HepG2 (cell line): ENCODE results near the gene ACAT1. TPM values are rescaled to one million over a fixed set of nuclear protein-coding genes. Genes with fewer than 3 reads are reported as not detected.

ENCODE experiments used
- DNMT1 ChIP-seq: sonication (generic); formaldehyde crosslinking; IDR thresholded peaks from 2 replicates; pipeline ENCODE4 v1.5.1; 2020; ENCODE audit warnings: mild to moderate bottlenecking, missing genetic modification reagents
- FOXC1 ChIP-seq: sonication (generic); formaldehyde crosslinking; IDR thresholded peaks from 2 replicates; pipeline ENCODE4 v1.8.0; 2022; ENCODE audit warnings: mild to moderate bottlenecking, missing genetic modification reagents, borderline replicate concordance
- GZF1 ChIP-seq: sonication (generic); formaldehyde crosslinking; IDR thresholded peaks from 2 replicates; pipeline ENCODE4 v1.5.1; 2020; ENCODE audit warnings: mild to moderate bottlenecking, missing genetic modification reagents
- HOXA9 ChIP-seq: sonication (generic); formaldehyde crosslinking; IDR thresholded peaks from 2 replicates; pipeline ENCODE4 v1.8.1; 2022; ENCODE audit warnings: missing genetic modification reagents, mild to moderate bottlenecking, moderate library complexity, borderline replicate concordance
- LCORL ChIP-seq, 2 experiments: fragments of 450-650 bp in 1 of 2; sonication (generic) in 1 of 2; formaldehyde crosslinking in 1 of 2; IDR thresholded peaks; 2 replicates each; pipeline versions ENCODE4 v1.5.0 to v1.6.1; 2017 to 2020; ENCODE audit warnings: antibody characterized with exemption in 1 of 2, missing genetic modification reagents in 1 of 2
- SMC3 ChIP-seq: IDR thresholded peaks from 2 replicates; pipeline ENCODE4 v1.6.1; 2011; ENCODE audit warnings: low read length, improper control_type of control experiment
- ZBTB34 ChIP-seq: sonication (generic); formaldehyde crosslinking; IDR thresholded peaks from 2 replicates; pipeline ENCODE4 v1.8.0; 2022; ENCODE audit warnings: mild to moderate bottlenecking, missing genetic modification reagents
- ZGPAT ChIP-seq: IDR thresholded peaks from 2 replicates; pipeline ENCODE4 v1.6.1; 2016; ENCODE audit warnings: mild to moderate bottlenecking
- ZNF331 ChIP-seq: sonication (generic); formaldehyde crosslinking; IDR thresholded peaks from 2 replicates; pipeline ENCODE4 v1.4.0; 2020; ENCODE audit warnings: missing genetic modification reagents
- ZNF598 ChIP-seq: sonication (generic); formaldehyde crosslinking; IDR thresholded peaks from 2 replicates; pipeline ENCODE4 v1.5.1; 2020; ENCODE audit warnings: mild to moderate bottlenecking, missing genetic modification reagents, borderline replicate concordance
- ZNF607 ChIP-seq: sonication (generic); formaldehyde crosslinking; IDR thresholded peaks from 2 replicates; pipeline ENCODE4 v1.5.1; 2020; ENCODE audit warnings: missing genetic modification reagents, mild to moderate bottlenecking, borderline replicate concordance
- ZNF672 ChIP-seq: sonication (generic); formaldehyde crosslinking; IDR thresholded peaks from 2 replicates; pipeline ENCODE4 v1.8.1; 2022; ENCODE audit warnings: missing genetic modification reagents
- ZNF761 ChIP-seq: sonication (generic); formaldehyde crosslinking; conservative IDR thresholded peaks from 2 replicates; pipeline ENCODE4 v1.4.0; 2020; ENCODE audit warnings: mild to moderate bottlenecking, missing genetic modification reagents
- ZNF772 ChIP-seq: sonication (generic); formaldehyde crosslinking; IDR thresholded peaks from 2 replicates; pipeline ENCODE4 v1.5.0; 2020; ENCODE audit warnings: mild to moderate bottlenecking, missing genetic modification reagents
- ZSCAN25 ChIP-seq: sonication (generic); formaldehyde crosslinking; IDR thresholded peaks from 2 replicates; pipeline ENCODE4 v1.8.0; 2022; ENCODE audit warnings: mild to moderate bottlenecking, missing genetic modification reagents
- ZSCAN31 ChIP-seq: sonication (generic); formaldehyde crosslinking; IDR thresholded peaks from 2 replicates; pipeline ENCODE4 v1.5.0; 2020; ENCODE audit warnings: low read depth, mild to moderate bottlenecking, missing genetic modification reagents
- polyA plus RNA-seq, 8 experiments: library from polyadenylated mRNA; depleted of rRNA in 3 of 8; stranded (reverse) in 7 of 8; unstranded in 1 of 8; fragments of >200 nt; fragmentation: Illumina TruSeq in 4 of 8; extraction: Trizol in 4 of 8; gene quantifications; 2 replicates each; pipeline versions ENCODE4 v1.2.1 to v1.2.3, GENCODE V29; 2011 to 2016; ENCODE audit warnings: low read depth in 4 of 8, missing spikeins in 1 of 8, mixed read lengths in 1 of 8; ENCODE audit not compliant: insufficient read depth in 1 of 8
- total RNA-seq, 5 experiments: library from RNA; depleted of rRNA; stranded (reverse); fragments of >200 nt; fragmentation: Illumina TruSeq; extraction: Trizol; gene quantifications; 2 replicates each; pipeline ENCODE4 v1.2.3, GENCODE V29; 2016; ENCODE audit warnings: low read depth in 1 of 5
- TF ChIP-seq, protein P1 (sequence below): sonication (generic); formaldehyde crosslinking; IDR thresholded peaks from 2 replicates; pipeline ENCODE4 v1.8.0; 2022; ENCODE audit warnings: mild to moderate bottlenecking, missing genetic modification reagents, moderate library complexity
- TF ChIP-seq, protein P2 (sequence below): sonication (generic); formaldehyde crosslinking; IDR thresholded peaks from 2 replicates; pipeline ENCODE4 v1.4.0; 2020; ENCODE audit warnings: missing genetic modification reagents

The ACAT1 gene
- total and polyA plus RNA-seq, 2 of the 13 experiments (the other 11 are each of a cell fraction or from before 2014, with no cell fraction given) = 103 to 165 TPM

DNA sequence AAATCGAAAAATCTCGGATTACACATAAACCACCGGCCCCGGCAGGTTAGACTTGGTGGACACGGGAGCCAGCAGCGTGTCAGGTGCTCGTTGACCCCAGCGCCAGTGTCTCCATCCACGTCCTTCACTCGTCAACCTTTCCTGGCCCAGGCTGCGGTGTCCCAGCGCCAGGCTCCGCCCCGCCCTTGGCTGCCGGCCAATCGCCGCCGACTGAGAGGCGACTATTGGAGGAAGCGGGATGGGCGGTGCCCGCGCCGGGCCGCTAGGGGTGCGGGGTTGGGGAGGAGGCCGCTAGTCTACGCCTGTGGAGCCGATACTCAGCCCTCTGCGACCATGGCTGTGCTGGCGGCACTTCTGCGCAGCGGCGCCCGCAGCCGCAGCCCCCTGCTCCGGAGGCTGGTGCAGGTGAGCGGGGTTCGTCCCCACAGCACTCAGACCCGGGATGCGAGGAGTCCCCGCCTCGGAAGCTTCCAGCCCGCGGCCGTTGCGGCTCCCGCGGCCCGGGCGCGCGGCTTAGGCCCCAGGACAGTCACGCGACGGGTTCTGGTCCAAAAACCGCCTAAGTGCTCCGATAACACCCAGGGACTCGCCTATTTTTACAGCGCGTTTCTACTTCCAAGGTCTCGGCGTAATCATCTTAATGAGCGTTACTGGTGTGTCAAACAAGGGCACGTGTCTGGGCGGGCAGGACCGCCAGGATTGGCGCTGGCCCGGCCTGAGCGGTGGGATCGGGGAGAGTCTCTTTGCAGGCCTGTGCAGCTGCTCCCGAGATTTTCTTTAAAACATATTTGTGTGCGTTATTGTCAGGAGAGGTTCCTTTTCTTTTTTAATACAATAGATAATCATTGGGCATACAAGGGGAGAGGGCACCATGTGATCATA, at the start of gene ACAT1 (continued):
- TF ChIP-seq, protein P1, sequence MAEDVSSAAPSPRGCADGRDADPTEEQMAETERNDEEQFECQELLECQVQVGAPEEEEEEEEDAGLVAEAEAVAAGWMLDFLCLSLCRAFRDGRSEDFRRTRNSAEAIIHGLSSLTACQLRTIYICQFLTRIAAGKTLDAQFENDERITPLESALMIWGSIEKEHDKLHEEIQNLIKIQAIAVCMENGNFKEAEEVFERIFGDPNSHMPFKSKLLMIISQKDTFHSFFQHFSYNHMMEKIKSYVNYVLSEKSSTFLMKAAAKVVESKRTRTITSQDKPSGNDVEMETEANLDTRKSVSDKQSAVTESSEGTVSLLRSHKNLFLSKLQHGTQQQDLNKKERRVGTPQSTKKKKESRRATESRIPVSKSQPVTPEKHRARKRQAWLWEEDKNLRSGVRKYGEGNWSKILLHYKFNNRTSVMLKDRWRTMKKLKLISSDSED (CRISPR knock-in tag) = 0 out of 2 replicates have a peak, but pooled peaks have one; percentile 46
- TF ChIP-seq ZSCAN25 = no peak
- TF ChIP-seq LCORL (IDR thresholded peaks at IDR 0.05) = 0 out of 2 replicates have a peak, but pooled peaks have one; percentile 5
- peak; percentile 88 for TF ChIP-seq LCORL (CRISPR knock-in tag; IDR thresholded peaks at IDR 0.05)
- peak; percentile 85 for TF ChIP-seq ZGPAT (CRISPR knock-in tag)
- TF ChIP-seq ZNF761 (CRISPR knock-in tag) = no peak
- TF ChIP-seq ZNF598 (CRISPR knock-in tag) = peak; percentile 79; the same call in 1 of the 2 replicates
- TF ChIP-seq HOXA9 (CRISPR knock-in tag) = no peak
- TF ChIP-seq DNMT1 (CRISPR knock-in tag) = peak; percentile 85
- peak; percentile 95 for TF ChIP-seq ZSCAN31 (CRISPR knock-in tag)
- peak; percentile 69 for TF ChIP-seq ZNF607 (CRISPR knock-in tag)
- TF ChIP-seq ZBTB34 (CRISPR knock-in tag) = peak; percentile 82; the same call in 1 of the 2 replicates
- TF ChIP-seq GZF1 (CRISPR knock-in tag) = no peak
- TF ChIP-seq, protein P2, sequence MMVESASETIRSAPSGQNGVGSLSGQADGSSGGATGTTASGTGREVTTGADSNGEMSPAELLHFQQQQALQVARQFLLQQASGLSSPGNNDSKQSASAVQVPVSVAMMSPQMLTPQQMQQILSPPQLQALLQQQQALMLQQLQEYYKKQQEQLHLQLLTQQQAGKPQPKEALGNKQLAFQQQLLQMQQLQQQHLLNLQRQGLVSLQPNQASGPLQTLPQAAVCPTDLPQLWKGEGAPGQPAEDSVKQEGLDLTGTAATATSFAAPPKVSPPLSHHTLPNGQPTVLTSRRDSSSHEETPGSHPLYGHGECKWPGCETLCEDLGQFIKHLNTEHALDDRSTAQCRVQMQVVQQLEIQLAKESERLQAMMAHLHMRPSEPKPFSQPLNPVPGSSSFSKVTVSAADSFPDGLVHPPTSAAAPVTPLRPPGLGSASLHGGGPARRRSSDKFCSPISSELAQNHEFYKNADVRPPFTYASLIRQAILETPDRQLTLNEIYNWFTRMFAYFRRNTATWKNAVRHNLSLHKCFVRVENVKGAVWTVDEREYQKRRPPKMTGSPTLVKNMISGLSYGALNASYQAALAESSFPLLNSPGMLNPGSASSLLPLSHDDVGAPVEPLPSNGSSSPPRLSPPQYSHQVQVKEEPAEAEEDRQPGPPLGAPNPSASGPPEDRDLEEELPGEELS (CRISPR knock-in tag) = peak; percentile 43; the same call in 1 of the 2 replicates
- TF ChIP-seq ZNF772 (CRISPR knock-in tag) = peak; percentile 98
- no peak for TF ChIP-seq SMC3
- TF ChIP-seq ZNF331 (CRISPR knock-in tag) = peak; percentile 40; the same call in 1 of the 2 replicates
- TF ChIP-seq FOXC1 (CRISPR knock-in tag) = peak; percentile 67; the same call in 1 of the 2 replicates
- TF ChIP-seq ZNF672 = no peak
- TF ChIP-seq, all 625 proteins: peak for 242
